Mononuclear cell (primary cell): ENCODE results near the gene PLEKHM3. TPM values are rescaled to one million over a fixed set of nuclear protein-coding genes. Genes with fewer than 3 reads are reported as not detected.

Source experiments
- H3K27me3 ChIP-seq: 2 replicates; pipeline ENCODE4 v1.6.0; 2011; ENCODE audit warnings: low read length, control low read depth; ENCODE audit not compliant: insufficient read depth
- H3K4me1 ChIP-seq: 2 replicates; pipeline ENCODE4 v1.5.1; 2011; ENCODE audit warnings: mild to moderate bottlenecking, low read length, control low read depth; ENCODE audit not compliant: insufficient read depth
- H3K4me3 ChIP-seq: 2 replicates; pipeline ENCODE4 v1.5.1; 2011; ENCODE audit warnings: mild to moderate bottlenecking, low read length, moderate library complexity
- H3K9me3 ChIP-seq: 2 replicates; pipeline ENCODE4 v1.5.1; 2011; ENCODE audit warnings: low read depth, mild to moderate bottlenecking, control low read depth, low read length
- total RNA-seq: library from RNA; depleted of rRNA; stranded (reverse); fragments of >200 nt; gene quantifications from one replicate; pipeline ENCODE4 v1.2.3, GENCODE V29; 2012

Gene PLEKHM3
- total RNA-seq, 1 donor = 22.7 TPM

- peaks cover 19% of the 10 kb centered on the region for H3K4me1 ChIP-seq
Measured at GRCh38 chr2:208015475-208015874, 9.9 kb downstream of the PLEKHM3 start.

GRCh38 chr2:208013285-208014178, 11.8 kb downstream of the PLEKHM3 start:
- Histone ChIP-seq H3K9me3 (no peaks in the 10 kb centered on the region), H3K4me3 (no peak overlapping the region), H3K4me1 (peaks cover 24% of the 10 kb centered on the region), H3K27me3 (no peaks in the 10 kb centered on the region)

More at GRCh38 chr2:208015475-208015874, 9.9 kb downstream of the PLEKHM3 start:
- Histone ChIP-seq H3K4me3 (no peak overlapping the region), H3K9me3 (no peaks in the 10 kb centered on the region), H3K27me3 (no peaks in the 10 kb centered on the region)

GRCh38 chr2:208012449-208012848, 12.9 kb downstream of the PLEKHM3 start:
- Histone ChIP-seq H3K4me3 (no peak overlapping the region), H3K9me3 (no peaks in the 10 kb centered on the region), H3K4me1 (peaks cover 13% of the 10 kb centered on the region), H3K27me3 (no peaks in the 10 kb centered on the region)

GRCh38 chr2:208010506-208010905, 14.8 kb downstream of the PLEKHM3 start:
- H3K4me3 ChIP-seq = no peak overlapping the region
- no peaks in the 10 kb centered on the region for H3K9me3 ChIP-seq
- no peaks in the 10 kb centered on the region for H3K27me3 ChIP-seq
- peaks cover 13% of the 10 kb centered on the region for H3K4me1 ChIP-seq

- peaks cover 6% of the 10 kb centered on the region for H3K4me1 ChIP-seq
- no peaks in the 10 kb centered on the region for H3K27me3 ChIP-seq
- no peak overlapping the region for H3K4me3 ChIP-seq
- H3K9me3 ChIP-seq = no peaks in the 10 kb centered on the region
Measured at GRCh38 chr2:208006833-208007232, 18.5 kb downstream of the PLEKHM3 start.

GRCh38 chr2:208006337-208006736, 19.0 kb downstream of the PLEKHM3 start:
- Histone ChIP-seq H3K27me3 (no peaks in the 10 kb centered on the region), H3K9me3 (no peaks in the 10 kb centered on the region), H3K4me3 (no peak overlapping the region), H3K4me1 (peaks cover 6% of the 10 kb centered on the region)

- Histone ChIP-seq H3K27me3 (no peaks in the 10 kb centered on the region), H3K9me3 (no peaks in the 10 kb centered on the region), H3K4me1 (peaks cover 9% of the 10 kb centered on the region), H3K4me3 (no peak overlapping the region)
Measured at GRCh38 chr2:208001924-208002323, 23.4 kb downstream of the PLEKHM3 start.

- Histone ChIP-seq H3K4me3 (no peak overlapping the region), H3K4me1 (peaks cover 9% of the 10 kb centered on the region), H3K27me3 (no peaks in the 10 kb centered on the region), H3K9me3 (no peaks in the 10 kb centered on the region)
Measured at GRCh38 chr2:208000701-208001395, 24.5 kb downstream of the PLEKHM3 start.

- Histone ChIP-seq H3K9me3 (no peaks in the 10 kb centered on the region), H3K4me1 (peaks cover 12% of the 10 kb centered on the region), H3K27me3 (no peaks in the 10 kb centered on the region), H3K4me3 (no peak overlapping the region)
Measured at GRCh38 chr2:207996848-207997247, 28.5 kb downstream of the PLEKHM3 start.

GRCh38 chr2:207995887-207996286, 29.4 kb downstream of the PLEKHM3 start:
- Histone ChIP-seq H3K4me1 (peaks cover 12% of the 10 kb centered on the region), H3K9me3 (no peaks in the 10 kb centered on the region), H3K27me3 (no peaks in the 10 kb centered on the region), H3K4me3 (no peak overlapping the region)

- Histone ChIP-seq H3K9me3 (no peaks in the 10 kb centered on the region), H3K4me1 (peaks cover 12% of the 10 kb centered on the region), H3K4me3 (no peak overlapping the region), H3K27me3 (no peaks in the 10 kb centered on the region)
Measured at GRCh38 chr2:207993151-207993763, 32.1 kb downstream of the PLEKHM3 start.

GRCh38 chr2:207991944-207992343, 33.4 kb downstream of the PLEKHM3 start:
- Histone ChIP-seq H3K9me3 (no peaks in the 10 kb centered on the region), H3K4me3 (no peak overlapping the region), H3K27me3 (no peaks in the 10 kb centered on the region)

GRCh38 chr2:207990784-207991183, 34.5 kb downstream of the PLEKHM3 start:
- Histone ChIP-seq H3K27me3 (no peaks in the 10 kb centered on the region), H3K9me3 (no peaks in the 10 kb centered on the region), H3K4me1 (peaks cover 3% of the 10 kb centered on the region), H3K4me3 (no peak overlapping the region)

More at GRCh38 chr2:207991944-207992343, 33.4 kb downstream of the PLEKHM3 start:
- peaks cover 3% of the 10 kb centered on the region for H3K4me1 ChIP-seq

GRCh38 chr2:207988975-207989374, 36.4 kb downstream of the PLEKHM3 start:
- H3K9me3 ChIP-seq = no peaks in the 10 kb centered on the region
- H3K4me3 ChIP-seq = no peak overlapping the region
- peaks cover 3% of the 10 kb centered on the region for H3K4me1 ChIP-seq
- H3K27me3 ChIP-seq = no peaks in the 10 kb centered on the region
